Tibial artery (tissue), 4 donors: ENCODE results near the gene CDH4.

Experiments
- DNase-seq, 2 donors: peaks; one replicate each; pipeline ENCODE4 v3.0.0-alpha.2; 2019
- H3K27ac ChIP-seq, 2 donors: fragments of 200-600 bp; sonication (generic) in 1 of 2; 1 replicate in 1 of 2; 2 replicates in 1 of 2; pipeline ENCODE4 v1.5.1; 2018 to 2019; ENCODE audit warnings: mild to moderate bottlenecking in 1 of 2
- H3K27me3 ChIP-seq, 2 donors: fragments of 200-600 bp; sonication (generic) in 1 of 2; one replicate each; pipeline versions ENCODE4 v1.5.1 to v1.6.0; 2016 to 2019
- H3K36me3 ChIP-seq, 3 donors: fragments of 200-600 bp; sonication (generic) in 2 of 3; one replicate each; pipeline ENCODE4 v1.5.1; 2016 to 2019; ENCODE audit warnings: mild to moderate bottlenecking in 2 of 3
- H3K4me1 ChIP-seq, 4 donors: fragments of 200-600 bp; sonication (generic) in 2 of 4; 1 replicate in 3 of 4; 2 replicates in 1 of 4; pipeline ENCODE4 v1.5.1; 2016 to 2019
- H3K4me3 ChIP-seq, 2 donors: fragments of 200-600 bp; sonication (generic) in 1 of 2; 1 replicate in 1 of 2; 2 replicates in 1 of 2; pipeline ENCODE4 v1.5.1; 2018 to 2019; ENCODE audit warnings: mild to moderate bottlenecking in 2 of 2
- H3K9me3 ChIP-seq, 3 donors: fragments of 200-600 bp; sonication (generic) in 1 of 3; one replicate each; pipeline ENCODE4 v1.5.1; 2016 to 2019
- CTCF ChIP-seq, 2 experiments: fragments of 200-600 bp in 1 of 2; fragments of 450-650 bp in 1 of 2; IDR thresholded peaks; one replicate each; pipeline ENCODE4 v1.5.1; 2017 to 2019; ENCODE audit warnings: antibody characterized with exemption in 2 of 2, mild to moderate bottlenecking in 1 of 2, moderate library complexity in 1 of 2
- intact Hi-C: fragments of 100-400 bp; cut with DNase I; formaldehyde crosslinking; loops from one replicate; pipeline ENCODE4 v1.15.0; 2023; ENCODE audit warnings: low total_unique reads

CDH4 gene

GRCh38 chr20:61919239-61919638, 667.2 kb downstream of the CDH4 start:
- H3K4me1 ChIP-seq = no peaks in the 10 kb centered on the region
- peaks cover 0 to 34% of the 10 kb centered on the region in 2 donors for H3K27me3 ChIP-seq
- intact Hi-C loops = no loop called here
- peaks cover 0 to 3% (median 0%) of the 10 kb centered on the region in 3 donors for H3K9me3 ChIP-seq
- H3K4me3 ChIP-seq = no peak overlapping the region
- DNase-seq = no peak
- TF ChIP-seq CTCF (IDR thresholded peaks at IDR 0.05) = no peak
- H3K36me3 ChIP-seq = no peaks in the 10 kb centered on the region
- no peak overlapping the region for H3K27ac ChIP-seq

GRCh38 chr20:61919675-61920365, 667.8 kb downstream of the CDH4 start:
- intact Hi-C loops = no loop called here
- H3K36me3 ChIP-seq = no peaks in the 10 kb centered on the region
- DNase-seq = no peak
- H3K4me3 ChIP-seq = no peak overlapping the region
- H3K27me3 ChIP-seq = peaks cover 0 to 39% of the 10 kb centered on the region in 2 donors
- TF ChIP-seq CTCF (IDR thresholded peaks at IDR 0.05) = no peak
- peaks cover 0 to 3% (median 0%) of the 10 kb centered on the region in 3 donors for H3K9me3 ChIP-seq
- no peak overlapping the region for H3K27ac ChIP-seq
- no peaks in the 10 kb centered on the region for H3K4me1 ChIP-seq

GRCh38 chr20:61922411-61922810, 670.4 kb downstream of the CDH4 start:
- Histone ChIP-seq H3K27ac (no peak overlapping the region), H3K4me3 (no peak overlapping the region), H3K9me3 (peaks cover 0 to 3% (median 0%) of the 10 kb centered on the region in 3 donors), H3K4me1 (no peaks in the 10 kb centered on the region), H3K27me3 (peaks cover 0 to 31% of the 10 kb centered on the region in 2 donors), H3K36me3 (no peaks in the 10 kb centered on the region)
- peak in 1 of 2 donors; percentile 20 for DNase-seq
- intact Hi-C loops = no loop called here
- no peak for TF ChIP-seq CTCF (IDR thresholded peaks at IDR 0.05)

- Histone ChIP-seq H3K9me3 (peaks cover 0 to 3% (median 0%) of the 10 kb centered on the region in 3 donors), H3K4me3 (no peak overlapping the region), H3K4me1 (no peaks in the 10 kb centered on the region), H3K27me3 (peaks cover 0 to 27% of the 10 kb centered on the region in 2 donors), H3K27ac (no peak overlapping the region), H3K36me3 (no peaks in the 10 kb centered on the region)
- intact Hi-C loops = no loop called here
- TF ChIP-seq CTCF (IDR thresholded peaks at IDR 0.05) = no peak
- DNase-seq = no peak
These were observed 670.9 kb downstream of the CDH4 start for GRCh38 chr20:61922936-61923335.

- H3K27ac ChIP-seq = no peak overlapping the region
- peaks cover 0 to 23% of the 10 kb centered on the region in 2 donors for H3K27me3 ChIP-seq
- peak in 1 of 2 donors; percentile 52 for DNase-seq
- no peak overlapping the region for H3K4me3 ChIP-seq
- no peaks in the 10 kb centered on the region for H3K36me3 ChIP-seq
- peaks cover 0 to 3% (median 0%) of the 10 kb centered on the region in 3 donors for H3K9me3 ChIP-seq
- no peaks in the 10 kb centered on the region for H3K4me1 ChIP-seq
- intact Hi-C loops = no loop called here
- TF ChIP-seq CTCF (IDR thresholded peaks at IDR 0.05) = no peak
These were observed 671.5 kb downstream of the CDH4 start for GRCh38 chr20:61923371-61924166.
